Fibroblast of pulmonary artery (primary cell): ENCODE data around the gene FAM167B.

Source experiments
- DNase-seq: peaks from one replicate; pipeline ENCODE4 v3.0.0-alpha.2; 2010; ENCODE audit warnings: low read depth
- H3K4me3 ChIP-seq: replicated peaks from 2 replicates; pipeline ENCODE4 v1.5.1; 2011; ENCODE audit warnings: low read depth, mild to moderate bottlenecking, control low read depth, low read length, moderate library complexity
- CTCF ChIP-seq: IDR thresholded peaks from 2 replicates; pipeline ENCODE4 v1.5.1; 2011; ENCODE audit warnings: mild to moderate bottlenecking, control low read depth, low read length, inconsistent platforms; ENCODE audit errors: missing control alignments

FAM167B gene

GRCh38 chr1:32224285-32224684 lies 22.7 kb upstream of the FAM167B start:
- no peak overlapping the region for H3K4me3 ChIP-seq
- no peak for TF ChIP-seq CTCF
- no peak for DNase-seq

- TF ChIP-seq CTCF, result no peak
- no peak for DNase-seq
- H3K4me3 ChIP-seq, result no peak overlapping the region
Measured at GRCh38 chr1:32228771-32229170, 18.3 kb upstream of the FAM167B start.

GRCh38 chr1:32231843-32232432 lies 15.1 kb upstream of the FAM167B start:
- TF ChIP-seq CTCF, result no peak
- DNase-seq, result no peak
- no peak overlapping the region for H3K4me3 ChIP-seq

- TF ChIP-seq CTCF, result no peak
- no peak overlapping the region for H3K4me3 ChIP-seq
- DNase-seq, result no peak
Measured at GRCh38 chr1:32232558-32233304, 14.3 kb upstream of the FAM167B start.

- no peak for TF ChIP-seq CTCF
- no peak overlapping the region for H3K4me3 ChIP-seq
- DNase-seq, result no peak
Measured at GRCh38 chr1:32234792-32235191, 12.2 kb upstream of the FAM167B start.

GRCh38 chr1:32239337-32239736 lies 7.7 kb upstream of the FAM167B start:
- no peak overlapping the region for H3K4me3 ChIP-seq
- no peak for DNase-seq
- TF ChIP-seq CTCF, result no peak

- no peak for TF ChIP-seq CTCF
- peak overlapping the region; percentile 69 for H3K4me3 ChIP-seq
- no peak for DNase-seq
Measured at GRCh38 chr1:32239790-32240139, 7.3 kb upstream of the FAM167B start.
